Common myeloid progenitor, CD34-positive (primary cell): ENCODE results near the gene SP3.

Experiments
- CTCF ChIA-PET: fragments of 350-600 bp; sonication (Branson Sonifier 250); formaldehyde crosslinking; loops from one replicate; lab custom pipeline; 2021; ENCODE audit warnings: antibody characterized with exemption; lab: Charles Lee
- POLR2A ChIA-PET: fragments of 350-600 bp; sonication (Branson Sonifier 250); formaldehyde crosslinking; loops from one replicate; lab custom pipeline; 2021; ENCODE audit warnings: antibody characterized with exemption; lab: Charles Lee
- DNase-seq, 3 donors: peaks; one replicate each; pipeline versions ENCODE4 v3.0.0 to v3.0.0-alpha.2; 2013
- H3K27ac ChIP-seq, 2 experiments: 1 replicate in 1 of 2; 2 replicates in 1 of 2; pipeline ENCODE4 v1.7.0; 2013; ENCODE audit warnings: inconsistent platforms in 2 of 2, low read length in 2 of 2, mild to moderate bottlenecking in 2 of 2, low read depth in 1 of 2, moderate library complexity in 1 of 2; ENCODE audit not compliant: severe bottlenecking in 2 of 2, insufficient read depth in 1 of 2, poor library complexity in 1 of 2
- H3K27me3 ChIP-seq, 5 experiments: replicated peaks in 2 of 5; 1 replicate in 3 of 5; 2 replicates in 2 of 5; pipeline versions ENCODE4 v1.6.1 to v1.7.0; 2013; ENCODE audit warnings: low read length in 4 of 5, mild to moderate bottlenecking in 2 of 5, moderate library complexity in 2 of 5, inconsistent platforms in 1 of 5; ENCODE audit not compliant: insufficient read depth in 5 of 5, control insufficient read depth in 4 of 5
- H3K36me3 ChIP-seq, 4 experiments: 1 replicate in 2 of 4; 2 replicates in 2 of 4; pipeline versions ENCODE4 v1.6.1 to v1.7.0; 2013; ENCODE audit warnings: low read length in 3 of 4, control low read depth in 1 of 4, mild to moderate bottlenecking in 1 of 4; ENCODE audit not compliant: control insufficient read depth in 4 of 4, insufficient read depth in 4 of 4
- H3K4me1 ChIP-seq, 4 experiments: 1 replicate in 3 of 4; 2 replicates in 1 of 4; pipeline versions ENCODE4 v1.6.1 to v1.7.1; 2013; ENCODE audit warnings: low read length in 3 of 4, mild to moderate bottlenecking in 3 of 4, control low read depth in 1 of 4, inconsistent platforms in 1 of 4, moderate library complexity in 1 of 4; ENCODE audit not compliant: control insufficient read depth in 4 of 4, insufficient read depth in 4 of 4; ENCODE audit errors: control extremely low read depth in 1 of 4
- H3K4me3 ChIP-seq, 7 experiments: 1 replicate in 4 of 7; 2 replicates in 3 of 7; pipeline versions ENCODE4 v1.5.1 to v1.7.0; 2013; ENCODE audit warnings: mild to moderate bottlenecking in 7 of 7, low read length in 6 of 7, moderate library complexity in 6 of 7, inconsistent platforms in 2 of 7, low read depth in 2 of 7, control low read depth in 1 of 7; ENCODE audit not compliant: insufficient read depth in 4 of 7, control insufficient read depth in 1 of 7; ENCODE audit errors: extremely low read depth in 1 of 7
- H3K9me3 ChIP-seq, 5 experiments: 1 replicate in 4 of 5; 2 replicates in 1 of 5; pipeline versions ENCODE4 v1.6.1 to v1.7.1; 2013; ENCODE audit warnings: low read length in 4 of 5, mild to moderate bottlenecking in 2 of 5, inconsistent platforms in 1 of 5, low read depth in 1 of 5, moderate library complexity in 1 of 5; ENCODE audit not compliant: control insufficient read depth in 4 of 5, insufficient read depth in 2 of 5; ENCODE audit errors: control extremely low read depth in 1 of 5
- WGBS: methylation state at CpG from one replicate; pipeline ENCODE4 v1.1.5; 2013; ENCODE audit not compliant: insufficient coverage; 5-methylcytosine and 5-hydroxymethylcytosine counted together

The SP3 gene

GRCh38 chr2:173941567-173941966, 23.6 kb downstream of the SP3 start:
- Histone ChIP-seq H3K27me3 (no peaks in the 10 kb centered on the region), H3K4me1 (peaks cover 6 to 21% (median 17%) of the 10 kb centered on the region in 4 experiments), H3K9me3 (no peaks in the 10 kb centered on the region), H3K36me3 (peaks cover 0 to 8% (median 1%) of the 10 kb centered on the region in 4 experiments), H3K4me3 (peak overlapping the region in 1 of 7 experiments; percentile 24), H3K27ac (no peak overlapping the region)
- CTCF ChIA-PET, result interaction anchor here (0.8 to 1.6 kb wide), 6 partner anchors 10 to 94 kb away, joined by 3 to 7 read pairs (median 3); no protein-coding TSS in a partner anchor
- POLR2A ChIA-PET, result no interaction called here
- WGBS, result no CpG with 5 or more reads among the region's 1 CpG
- peak in 2 of 3 donors; percentile 34 to 45 for DNase-seq

GRCh38 chr2:173940208-173941020, 24.8 kb downstream of the SP3 start:
- H3K27ac ChIP-seq, result no peak overlapping the region
- peaks cover 6 to 21% (median 17%) of the 10 kb centered on the region in 4 experiments for H3K4me1 ChIP-seq
- H3K4me3 ChIP-seq, result no peak overlapping the region
- H3K36me3 ChIP-seq, result peaks cover 0 to 8% (median 1%) of the 10 kb centered on the region in 4 experiments
- ChIA-PET CTCF (interaction anchor here (0.6 to 1.6 kb wide), 4 partner anchors 8 to 13 kb away, joined by 3 to 7 read pairs (median 5); no protein-coding TSS in a partner anchor), POLR2A (no interaction called here)
- no peaks in the 10 kb centered on the region for H3K27me3 ChIP-seq
- WGBS, result 100% methylated on average over 4 of the region's 5 CpGs
- no peaks in the 10 kb centered on the region for H3K9me3 ChIP-seq
- DNase-seq, result no peak

GRCh38 chr2:173938700-173939384, 26.3 kb downstream of the SP3 start:
- no peak for DNase-seq
- H3K4me3 ChIP-seq, result no peak overlapping the region
- CTCF ChIA-PET, result no interaction called here
- no peaks in the 10 kb centered on the region for H3K27me3 ChIP-seq
- 100% methylated on average over 1 of the region's 2 CpGs for WGBS
- peaks cover 0 to 8% (median 2%) of the 10 kb centered on the region in 4 experiments for H3K36me3 ChIP-seq
- H3K4me1 ChIP-seq, result peaks cover 6 to 21% (median 17%) of the 10 kb centered on the region in 4 experiments
- POLR2A ChIA-PET, result no interaction called here
- H3K9me3 ChIP-seq, result no peaks in the 10 kb centered on the region
- H3K27ac ChIP-seq, result no peak overlapping the region

- ChIA-PET POLR2A (no interaction called here), CTCF (no interaction called here)
- no peak overlapping the region for H3K27ac ChIP-seq
- no peaks in the 10 kb centered on the region for H3K9me3 ChIP-seq
- peaks cover 0 to 6% (median 0%) of the 10 kb centered on the region in 4 experiments for H3K4me1 ChIP-seq
- WGBS, result 91% methylated on average over 1 of the region's 1 CpG
- peaks cover 5 to 22% (median 12%) of the 10 kb centered on the region in 4 experiments for H3K36me3 ChIP-seq
- DNase-seq, result no peak
- no peaks in the 10 kb centered on the region for H3K27me3 ChIP-seq
- H3K4me3 ChIP-seq, result no peak overlapping the region
Observed at GRCh38 chr2:173935305-173935704, 29.9 kb downstream of the SP3 start.

GRCh38 chr2:173934895-173935294, 30.3 kb downstream of the SP3 start:
- Histone ChIP-seq H3K27ac (no peak overlapping the region), H3K4me3 (no peak overlapping the region), H3K27me3 (no peaks in the 10 kb centered on the region), H3K4me1 (peaks cover 0 to 2% (median 0%) of the 10 kb centered on the region in 4 experiments), H3K9me3 (no peaks in the 10 kb centered on the region), H3K36me3 (peaks cover 5 to 24% (median 13%) of the 10 kb centered on the region in 4 experiments)
- POLR2A ChIA-PET, result no interaction called here
- DNase-seq, result no peak
- WGBS, result 92% methylated on average over 4 of the region's 5 CpGs
- CTCF ChIA-PET, result interaction anchor here (0.6 kb wide), 1 partner anchor 22 kb away, joined by 4 read pairs; no protein-coding TSS in a partner anchor

GRCh38 chr2:173931751-173932150, 33.4 kb downstream of the SP3 start:
- no peak for DNase-seq
- POLR2A ChIA-PET, result no interaction called here
- peaks cover 0 to 2% (median 0%) of the 10 kb centered on the region in 5 experiments for H3K9me3 ChIP-seq

More at GRCh38 chr2:173931751-173932150, 33.4 kb downstream of the SP3 start:
- Histone ChIP-seq H3K27me3 (no peaks in the 10 kb centered on the region), H3K4me1 (no peaks in the 10 kb centered on the region), H3K4me3 (no peak overlapping the region), H3K36me3 (peaks cover 17 to 36% (median 21%) of the 10 kb centered on the region in 4 experiments), H3K27ac (no peak overlapping the region)
- CTCF ChIA-PET, result interaction anchor here (1.0 to 2.0 kb wide), 3 partner anchors 9 to 21 kb away, joined by 3 to 7 read pairs (median 3); no protein-coding TSS in a partner anchor
- WGBS, result no CpG with 5 or more reads among the region's 2 CpGs
